Measurements from ENCODE around the gene LOXL4. TPM values are rescaled to one million over a fixed set of nuclear protein-coding genes. Genes with fewer than 3 reads are reported as not detected.

The LOXL4 gene
- total and polyA plus RNA-seq, 4 donors: 3.9 to 29.9 (median 11.1) TPM

DNA sequence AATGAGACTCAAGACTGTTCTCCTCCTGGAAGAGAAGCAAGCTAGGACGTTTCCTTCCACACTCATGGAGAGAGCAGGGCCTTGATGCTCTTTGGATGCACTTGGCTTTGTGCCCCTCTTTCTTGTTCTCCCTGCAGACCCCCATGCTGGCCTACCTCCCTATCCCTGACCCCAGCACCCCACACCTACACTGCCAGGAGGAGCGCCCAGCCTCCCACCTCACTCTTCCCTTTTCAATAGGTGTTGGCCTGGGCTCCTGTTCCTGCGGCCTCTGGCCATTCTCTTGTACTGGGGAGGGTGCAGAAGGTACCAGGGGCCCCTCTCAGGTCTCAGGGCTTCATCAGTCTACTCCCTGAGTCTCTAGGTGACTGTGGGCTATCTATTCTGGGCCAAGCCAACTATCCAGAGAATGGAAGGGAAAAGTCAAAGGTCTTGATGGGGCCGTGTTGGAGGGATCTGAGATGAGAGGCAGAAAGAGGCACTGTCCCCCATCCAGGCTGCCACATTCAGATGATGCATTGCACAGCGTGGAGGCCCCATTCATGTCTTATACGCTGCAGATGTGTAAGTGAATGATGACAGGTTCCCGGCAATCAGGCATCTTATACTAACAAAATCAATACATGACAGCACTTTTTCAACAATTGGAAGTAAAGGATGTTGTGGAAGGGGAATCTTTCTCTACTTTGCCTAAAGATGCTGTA is 32.7 kb upstream of the LOXL4 start:
- Histone ChIP-seq H3K27me3 (ENCODE audit: control insufficient read depth in 1 of 2, insufficient read depth in 2 of 2, low read length in 1 of 2) (no peaks in the 10 kb centered on the region), H3K9me3 (ENCODE audit: control insufficient read depth, low read length) (no peaks in the 10 kb centered on the region), H3K27ac (ENCODE audit: low read depth in 1 of 2, low read length in 2 of 2) (no peak overlapping the region), H3K4me1 (ENCODE audit: control insufficient read depth in 1 of 2, insufficient read depth in 2 of 2, low read length in 2 of 2) (no peaks in the 10 kb centered on the region), H3K36me3 (ENCODE audit: control insufficient read depth in 1 of 2, insufficient read depth in 2 of 2, low read length in 1 of 2) (no peaks in the 10 kb centered on the region), H3K4me3 (ENCODE audit: low read length in 2 of 2) (no peak overlapping the region)
- DNase-seq (no peak), ATAC-seq (ENCODE audit: low FRiP score) (no peak)
- WGBS, 2 donors: 95% methylated on average over 7 of the region's 7 CpGs
- intact Hi-C loops (cut with DNase I): no loop called here

DNA sequence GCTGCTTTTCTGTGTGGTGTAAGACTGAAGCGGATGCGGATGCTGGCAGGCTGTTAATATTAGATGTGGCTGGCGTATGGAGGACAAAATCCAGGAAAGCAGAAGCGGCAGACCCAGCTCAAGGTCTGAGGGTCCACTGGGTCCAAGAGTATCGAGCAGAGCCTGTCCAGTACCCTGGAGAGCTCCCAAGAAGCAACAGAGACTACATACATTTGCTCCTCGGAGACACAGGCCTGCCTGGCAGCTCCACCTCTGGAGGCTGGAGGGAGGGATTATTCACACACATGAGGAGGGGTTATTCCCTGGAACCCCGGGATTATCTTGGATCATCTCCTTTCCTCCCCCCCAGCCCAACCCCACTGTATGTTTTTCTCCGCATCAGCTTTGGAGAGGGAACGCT is 31.3 kb upstream of the LOXL4 start:
- H3K9me3 ChIP-seq (ENCODE audit: control insufficient read depth, low read length): no peaks in the 10 kb centered on the region
- no peaks in the 10 kb centered on the region for H3K27me3 ChIP-seq (ENCODE audit: control insufficient read depth in 1 of 2, insufficient read depth in 2 of 2, low read length in 1 of 2)

DNA sequence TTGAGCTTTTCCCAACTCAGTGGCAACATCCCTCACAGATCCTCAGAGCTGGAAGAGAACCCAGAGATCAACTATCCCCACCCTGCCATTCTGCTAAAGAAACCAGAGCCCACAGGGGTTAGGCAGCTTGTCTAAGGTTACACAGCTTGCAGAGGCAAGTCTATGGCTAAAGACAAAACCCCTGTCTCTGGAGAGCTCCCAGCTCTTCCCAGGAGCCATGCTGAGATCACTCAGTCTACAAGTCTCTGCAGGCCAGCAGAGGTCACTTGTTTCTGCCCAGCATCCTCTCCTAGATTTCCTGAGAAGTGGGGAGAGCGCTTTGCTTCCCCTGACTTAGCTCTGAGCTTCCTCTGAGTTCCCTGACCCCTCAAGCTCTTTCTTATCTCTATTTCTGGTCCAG is 28.5 kb upstream of the LOXL4 start:
- Histone ChIP-seq H3K27me3 (ENCODE audit: control insufficient read depth in 1 of 2, insufficient read depth in 2 of 2, low read length in 1 of 2) (no peaks in the 10 kb centered on the region), H3K36me3 (ENCODE audit: control insufficient read depth in 1 of 2, insufficient read depth in 2 of 2, low read length in 1 of 2) (no peaks in the 10 kb centered on the region), H3K4me3 (ENCODE audit: low read length in 2 of 2) (no peak overlapping the region), H3K27ac (ENCODE audit: low read depth in 1 of 2, low read length in 2 of 2) (no peak overlapping the region), H3K4me1 (ENCODE audit: control insufficient read depth in 1 of 2, insufficient read depth in 2 of 2, low read length in 2 of 2) (no peaks in the 10 kb centered on the region), H3K9me3 (ENCODE audit: control insufficient read depth, low read length) (no peaks in the 10 kb centered on the region)
- ATAC-seq (ENCODE audit: low FRiP score): no peak
- no peak for DNase-seq
- 94 to 97% methylated on average over 1 of the region's 1 CpG for WGBS, 2 donors
- intact Hi-C loops (cut with DNase I): no loop called here

More for the DNA sequence above, 31.3 kb upstream of the LOXL4 start:
- Histone ChIP-seq H3K27ac (ENCODE audit: low read depth in 1 of 2, low read length in 2 of 2) (no peak overlapping the region), H3K4me3 (ENCODE audit: low read length in 2 of 2) (no peak overlapping the region), H3K36me3 (ENCODE audit: control insufficient read depth in 1 of 2, insufficient read depth in 2 of 2, low read length in 1 of 2) (no peaks in the 10 kb centered on the region), H3K4me1 (ENCODE audit: control insufficient read depth in 1 of 2, insufficient read depth in 2 of 2, low read length in 2 of 2) (no peaks in the 10 kb centered on the region)
- intact Hi-C loops (cut with DNase I): no loop called here
- no peak for ATAC-seq (ENCODE audit: low FRiP score)
- WGBS, 2 donors: 51 to 60% methylated on average over 9 of the region's 9 CpGs
- no peak for DNase-seq

DNA sequence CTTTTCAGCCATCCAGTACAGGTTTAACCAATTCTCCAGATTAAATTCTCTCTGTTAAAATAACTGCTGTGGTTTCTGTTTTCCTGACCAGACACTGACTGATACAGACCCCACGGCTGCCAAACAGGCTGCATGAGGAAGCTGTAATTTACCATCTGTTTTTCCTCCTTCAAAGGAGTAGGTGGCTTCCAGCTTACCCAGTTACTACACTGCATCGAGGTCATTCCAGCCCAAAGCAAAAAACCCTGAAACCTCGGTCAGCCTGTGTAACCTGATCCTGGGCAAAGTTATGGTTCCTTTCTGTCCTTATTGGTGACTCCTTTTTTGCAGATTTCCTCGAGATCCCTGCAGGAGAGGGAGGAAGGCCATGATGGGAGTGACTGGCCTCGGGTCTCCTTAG is 27.9 kb upstream of the LOXL4 start:
- Histone ChIP-seq H3K4me3 (ENCODE audit: low read length in 2 of 2) (no peak overlapping the region), H3K27me3 (ENCODE audit: control insufficient read depth in 1 of 2, insufficient read depth in 2 of 2, low read length in 1 of 2) (no peaks in the 10 kb centered on the region), H3K36me3 (ENCODE audit: control insufficient read depth in 1 of 2, insufficient read depth in 2 of 2, low read length in 1 of 2) (no peaks in the 10 kb centered on the region), H3K9me3 (ENCODE audit: control insufficient read depth, low read length) (no peaks in the 10 kb centered on the region), H3K4me1 (ENCODE audit: control insufficient read depth in 1 of 2, insufficient read depth in 2 of 2, low read length in 2 of 2) (no peaks in the 10 kb centered on the region), H3K27ac (ENCODE audit: low read depth in 1 of 2, low read length in 2 of 2) (no peak overlapping the region)
- DNase-seq (no peak), ATAC-seq (ENCODE audit: low FRiP score) (no peak)
- WGBS, 2 donors: 34 to 42% methylated on average over 5 of the region's 5 CpGs
- intact Hi-C loops (cut with DNase I): no loop called here

DNA sequence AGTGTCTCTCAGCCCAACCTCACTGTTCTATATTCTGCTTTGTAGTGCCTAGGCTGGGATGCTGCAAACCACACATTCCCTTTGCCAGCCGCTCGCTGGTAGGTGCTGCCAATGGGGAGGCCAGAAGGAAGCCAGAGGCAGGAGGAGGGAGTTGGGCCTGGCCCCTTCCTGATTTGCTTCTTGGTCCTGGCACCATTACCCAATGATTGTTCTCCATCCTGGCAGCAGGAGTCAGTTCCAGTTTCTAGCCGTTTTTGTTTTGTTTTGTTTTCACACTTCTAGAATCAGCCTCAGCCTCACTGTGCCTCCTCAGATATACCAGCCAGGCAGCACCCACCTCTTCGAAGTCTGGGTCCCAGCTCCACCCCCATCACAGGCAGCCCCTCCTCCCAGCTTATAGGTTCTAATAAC is 27.4 kb upstream of the LOXL4 start:
- intact Hi-C loops (cut with DNase I): no loop called here
- Histone ChIP-seq H3K27ac (ENCODE audit: low read depth in 1 of 2, low read length in 2 of 2) (no peak overlapping the region), H3K9me3 (ENCODE audit: control insufficient read depth, low read length) (no peaks in the 10 kb centered on the region), H3K4me1 (ENCODE audit: control insufficient read depth in 1 of 2, insufficient read depth in 2 of 2, low read length in 2 of 2) (no peaks in the 10 kb centered on the region), H3K4me3 (ENCODE audit: low read length in 2 of 2) (no peak overlapping the region), H3K27me3 (ENCODE audit: control insufficient read depth in 1 of 2, insufficient read depth in 2 of 2, low read length in 1 of 2) (no peaks in the 10 kb centered on the region), H3K36me3 (ENCODE audit: control insufficient read depth in 1 of 2, insufficient read depth in 2 of 2, low read length in 1 of 2) (no peaks in the 10 kb centered on the region)
- no peak for ATAC-seq (ENCODE audit: low FRiP score)
- peak in 1 of 2 donors; percentile 59 for DNase-seq
- WGBS, 2 donors: 7 to 9% methylated on average over 4 of the region's 4 CpGs

DNA sequence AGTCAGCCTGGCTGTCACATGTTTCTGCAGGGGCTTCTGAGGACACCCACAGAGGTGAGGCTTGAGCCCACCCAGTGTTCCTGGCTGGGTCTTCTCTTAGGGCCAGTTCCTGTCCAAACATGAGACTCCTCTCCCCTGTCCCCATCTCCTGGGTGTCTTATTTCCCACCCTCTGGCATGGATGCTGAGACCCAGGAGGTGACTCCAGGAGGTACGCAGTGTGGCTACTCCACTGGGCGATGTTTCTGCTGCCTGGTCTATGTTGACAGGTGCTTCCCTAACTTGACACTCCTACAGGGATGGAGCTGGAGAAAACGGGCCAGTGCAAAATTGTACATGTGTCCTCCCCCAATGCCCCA is 26.3 kb upstream of the LOXL4 start:
- no peak for ATAC-seq (ENCODE audit: low FRiP score)
- Histone ChIP-seq H3K9me3 (ENCODE audit: control insufficient read depth, low read length) (no peaks in the 10 kb centered on the region), H3K27ac (ENCODE audit: low read depth in 1 of 2, low read length in 2 of 2) (no peak overlapping the region), H3K27me3 (ENCODE audit: control insufficient read depth in 1 of 2, insufficient read depth in 2 of 2, low read length in 1 of 2) (no peaks in the 10 kb centered on the region), H3K4me1 (ENCODE audit: control insufficient read depth in 1 of 2, insufficient read depth in 2 of 2, low read length in 2 of 2) (no peaks in the 10 kb centered on the region), H3K4me3 (ENCODE audit: low read length in 2 of 2) (no peak overlapping the region), H3K36me3 (ENCODE audit: control insufficient read depth in 1 of 2, insufficient read depth in 2 of 2, low read length in 1 of 2) (no peaks in the 10 kb centered on the region)
- WGBS, 2 donors: 89 to 91% methylated on average over 3 of the region's 3 CpGs
- DNase-seq: no peak
- intact Hi-C loops (cut with DNase I): no loop called here

DNA sequence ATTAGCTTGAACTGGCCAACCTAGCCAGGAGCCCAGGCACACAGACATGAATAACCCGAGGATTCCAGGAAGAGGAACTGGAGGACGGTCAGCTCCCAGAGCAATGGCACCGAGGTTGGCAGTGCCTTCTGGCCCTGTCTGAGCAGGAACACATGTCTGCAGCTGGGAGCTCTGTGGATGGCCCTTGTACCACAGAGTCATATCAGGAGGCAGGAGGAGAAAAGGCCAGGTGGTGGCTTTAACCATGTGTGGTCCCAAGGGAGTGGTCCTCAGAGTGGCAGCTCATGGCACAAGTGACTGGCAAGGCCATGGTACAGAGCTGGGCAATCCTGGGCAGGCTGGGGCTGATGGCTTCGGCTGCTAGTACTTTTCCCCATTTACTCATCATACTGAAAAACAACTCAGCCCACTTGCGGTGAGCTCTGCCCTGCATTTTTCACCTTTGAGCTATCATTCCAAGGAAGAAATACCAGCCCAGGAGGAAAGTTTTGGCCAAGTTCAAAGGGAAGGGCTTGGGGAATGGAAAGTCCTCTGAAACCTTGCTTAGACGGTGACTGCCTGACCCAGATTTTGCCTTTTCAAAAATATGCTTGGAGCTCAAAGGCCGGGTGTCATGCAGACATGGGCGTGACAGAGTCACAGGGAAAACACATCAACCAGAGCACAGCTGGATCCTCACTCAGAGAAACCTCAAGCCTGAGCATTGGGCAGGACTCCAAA is 25.7 kb upstream of the LOXL4 start:
- Histone ChIP-seq H3K36me3 (ENCODE audit: control insufficient read depth in 1 of 2, insufficient read depth in 2 of 2, low read length in 1 of 2) (no peaks in the 10 kb centered on the region), H3K27ac (ENCODE audit: low read depth in 1 of 2, low read length in 2 of 2) (no peak overlapping the region), H3K4me3 (ENCODE audit: low read length in 2 of 2) (no peak overlapping the region), H3K9me3 (ENCODE audit: control insufficient read depth, low read length) (no peaks in the 10 kb centered on the region), H3K4me1 (ENCODE audit: control insufficient read depth in 1 of 2, insufficient read depth in 2 of 2, low read length in 2 of 2) (no peaks in the 10 kb centered on the region), H3K27me3 (ENCODE audit: control insufficient read depth in 1 of 2, insufficient read depth in 2 of 2, low read length in 1 of 2) (no peaks in the 10 kb centered on the region)
- WGBS, 2 donors: 68 to 71% methylated on average over 8 of the region's 8 CpGs
- ATAC-seq (ENCODE audit: low FRiP score): no peak
- intact Hi-C loops (cut with DNase I): no loop called here
- DNase-seq: no peak

DNA sequence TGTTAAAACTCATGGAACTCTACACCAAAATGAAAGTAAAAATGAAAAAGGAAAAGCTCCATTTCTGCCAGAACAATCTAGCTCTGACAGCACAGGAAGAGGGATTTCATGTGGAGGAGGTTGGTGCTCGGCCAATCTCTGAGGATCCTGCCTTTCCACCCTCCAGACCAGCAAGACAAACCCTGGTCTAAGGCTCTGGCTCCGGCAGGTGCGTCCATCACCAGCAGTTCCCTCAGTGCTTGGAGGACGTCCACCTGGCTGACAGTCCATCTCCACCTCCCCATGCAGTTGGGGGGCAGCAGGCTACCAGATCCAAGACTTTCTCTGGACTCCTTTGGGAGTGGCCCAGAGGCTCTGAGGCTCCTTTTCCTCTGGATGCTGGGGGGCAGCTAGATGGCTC is 25.0 kb upstream of the LOXL4 start:
- H3K9me3 ChIP-seq (ENCODE audit: control insufficient read depth, low read length): no peaks in the 10 kb centered on the region
- no peaks in the 10 kb centered on the region for H3K27me3 ChIP-seq (ENCODE audit: control insufficient read depth in 1 of 2, insufficient read depth in 2 of 2, low read length in 1 of 2)
- WGBS, 2 donors: 66 to 78% methylated on average over 4 of the region's 4 CpGs
- no peak overlapping the region for H3K27ac ChIP-seq (ENCODE audit: low read depth in 1 of 2, low read length in 2 of 2)
- ATAC-seq (ENCODE audit: low FRiP score) (no peak), DNase-seq (no peak)
- H3K4me1 ChIP-seq (ENCODE audit: control insufficient read depth in 1 of 2, insufficient read depth in 2 of 2, low read length in 2 of 2): no peaks in the 10 kb centered on the region
- intact Hi-C loops (cut with DNase I): no loop called here
- no peaks in the 10 kb centered on the region for H3K36me3 ChIP-seq (ENCODE audit: control insufficient read depth in 1 of 2, insufficient read depth in 2 of 2, low read length in 1 of 2)
- no peak overlapping the region for H3K4me3 ChIP-seq (ENCODE audit: low read length in 2 of 2)

DNA sequence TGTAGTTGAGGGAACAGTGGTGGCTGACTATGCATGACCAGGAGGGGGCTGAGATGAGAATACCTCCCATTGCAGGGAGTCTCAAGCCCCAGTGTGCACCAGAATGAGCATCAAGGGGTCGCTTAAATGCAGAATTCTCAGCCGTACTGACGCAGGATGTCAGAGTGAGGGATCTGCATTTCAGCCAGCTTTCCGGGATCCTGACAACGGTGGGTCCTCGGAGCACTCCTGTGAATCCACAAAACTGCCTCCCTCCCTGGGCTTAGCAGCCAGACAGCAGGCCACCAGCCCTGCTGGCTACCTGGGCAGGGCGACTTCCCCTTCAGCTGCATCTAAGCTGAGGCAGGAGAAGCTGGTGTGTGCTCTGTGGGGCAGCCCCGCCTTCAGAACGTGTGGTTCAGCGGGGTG is 21.8 kb upstream of the LOXL4 start:
- Histone ChIP-seq H3K36me3 (ENCODE audit: control insufficient read depth in 1 of 2, insufficient read depth in 2 of 2, low read length in 1 of 2) (no peaks in the 10 kb centered on the region), H3K27me3 (ENCODE audit: control insufficient read depth in 1 of 2, insufficient read depth in 2 of 2, low read length in 1 of 2) (no peaks in the 10 kb centered on the region), H3K4me1 (ENCODE audit: control insufficient read depth in 1 of 2, insufficient read depth in 2 of 2, low read length in 2 of 2) (no peaks in the 10 kb centered on the region), H3K9me3 (ENCODE audit: control insufficient read depth, low read length) (no peaks in the 10 kb centered on the region), H3K4me3 (ENCODE audit: low read length in 2 of 2) (no peak overlapping the region), H3K27ac (ENCODE audit: low read depth in 1 of 2, low read length in 2 of 2) (no peak overlapping the region)
- intact Hi-C loops (cut with DNase I): no loop called here
- WGBS, 2 donors: 83 to 89% methylated on average over 10 of the region's 10 CpGs
- DNase-seq: no peak
- ATAC-seq (ENCODE audit: low FRiP score): no peak

Measured in aorta (tissue), 5 donors.